SK-N-MC (cell line): ENCODE data around the gene INPP5A.

Experiments
- DNase-seq: peaks from one replicate; pipeline ENCODE4 v3.0.0-alpha.2; 2011; ENCODE audit warnings: low read depth, low spot score
- H3K27ac ChIP-seq: fragments of 200-600 bp; sonication (generic); 2 replicates; pipeline ENCODE4 v1.5.1; 2016; ENCODE audit warnings: mixed run types
- H3K36me3 ChIP-seq: fragments of 200-600 bp; sonication (generic); 2 replicates; pipeline ENCODE4 v1.6.1; 2017; ENCODE audit warnings: antibody characterized with exemption, low read length, mixed read lengths; ENCODE audit not compliant: insufficient read depth
- H3K4me3 ChIP-seq: fragments of 200-600 bp; sonication (generic); 2 replicates; pipeline ENCODE4 v1.5.1; 2016
- H3K9ac ChIP-seq: fragments of 200-600 bp; sonication (generic); 2 replicates; pipeline ENCODE4 v1.8.0; 2017; ENCODE audit warnings: mixed run types, mixed read lengths; ENCODE audit not compliant: insufficient read length
- H3K9me3 ChIP-seq: fragments of 200-600 bp; sonication (generic); 2 replicates; pipeline ENCODE4 v1.6.1; 2017; ENCODE audit warnings: low read depth, mild to moderate bottlenecking, antibody characterized with exemption, low read length, moderate library complexity, mixed read lengths
- EZH2 ChIP-seq: fragments of 200-600 bp; sonication (generic); IDR thresholded peaks from one replicate; pipeline ENCODE4 v1.6.1; 2017; ENCODE audit warnings: antibody characterized with exemption
- FOXP2 ChIP-seq: optimal IDR thresholded peaks from 2 replicates; pipeline ENCODE3; 2011; ENCODE audit warnings: mild to moderate bottlenecking, moderate library complexity; ENCODE audit not compliant: insufficient read depth; ENCODE audit errors: extremely low read length, control extremely low read depth
- POLR2AphosphoS5 ChIP-seq: IDR thresholded peaks from 2 replicates; pipeline ENCODE4 v1.6.1; 2012; ENCODE audit warnings: mild to moderate bottlenecking, low read depth, low read length, borderline replicate concordance

Gene INPP5A

GRCh38 chr10:132562916-132563456 is 25.4 kb downstream of the INPP5A start:
- no peaks in the 10 kb centered on the region for H3K36me3 ChIP-seq
- no peak overlapping the region for H3K4me3 ChIP-seq
- no peak overlapping the region for H3K27ac ChIP-seq
- TF ChIP-seq EZH2 (no peak), POLR2AphosphoS5 (no peak), FOXP2 (no peak)
- DNase-seq, result no peak
- H3K9me3 ChIP-seq, result no peaks in the 10 kb centered on the region
- H3K9ac ChIP-seq, result no peak overlapping the region

- Histone ChIP-seq H3K9me3 (no peaks in the 10 kb centered on the region), H3K27ac (no peak overlapping the region), H3K4me3 (no peak overlapping the region), H3K9ac (no peak overlapping the region), H3K36me3 (no peaks in the 10 kb centered on the region)
- DNase-seq, result no peak
- TF ChIP-seq POLR2AphosphoS5, result no peak
- no peak for TF ChIP-seq FOXP2
- no peak for TF ChIP-seq EZH2
These were observed 26.1 kb downstream of the INPP5A start for GRCh38 chr10:132563485-132564248.

- H3K9me3 ChIP-seq, result no peaks in the 10 kb centered on the region
- no peak overlapping the region for H3K27ac ChIP-seq
- H3K36me3 ChIP-seq, result no peaks in the 10 kb centered on the region
- H3K4me3 ChIP-seq, result no peak overlapping the region
- no peak for DNase-seq
- H3K9ac ChIP-seq, result no peak overlapping the region
- TF ChIP-seq EZH2 (no peak), FOXP2 (no peak), POLR2AphosphoS5 (no peak)
These were observed 26.6 kb downstream of the INPP5A start for GRCh38 chr10:132564249-132564605.

- H3K9ac ChIP-seq, result no peak overlapping the region
- no peak overlapping the region for H3K4me3 ChIP-seq
- TF ChIP-seq FOXP2 (no peak), POLR2AphosphoS5 (no peak), EZH2 (no peak)
- no peaks in the 10 kb centered on the region for H3K9me3 ChIP-seq
- H3K27ac ChIP-seq, result no peak overlapping the region
- no peak for DNase-seq
- no peaks in the 10 kb centered on the region for H3K36me3 ChIP-seq
These were observed 27.1 kb downstream of the INPP5A start for GRCh38 chr10:132564690-132565089.

- Histone ChIP-seq H3K27ac (no peak overlapping the region), H3K36me3 (no peaks in the 10 kb centered on the region), H3K9me3 (no peaks in the 10 kb centered on the region), H3K4me3 (no peak overlapping the region), H3K9ac (no peak overlapping the region)
- TF ChIP-seq EZH2, result no peak
- TF ChIP-seq POLR2AphosphoS5, result no peak
- no peak for TF ChIP-seq FOXP2
- no peak for DNase-seq
These were observed 28.1 kb downstream of the INPP5A start for GRCh38 chr10:132565516-132566209.

GRCh38 chr10:132566892-132567291 is 29.3 kb downstream of the INPP5A start:
- Histone ChIP-seq H3K9ac (no peak overlapping the region), H3K4me3 (no peak overlapping the region), H3K9me3 (no peaks in the 10 kb centered on the region), H3K27ac (no peak overlapping the region), H3K36me3 (no peaks in the 10 kb centered on the region)
- TF ChIP-seq POLR2AphosphoS5 (no peak), EZH2 (no peak)
- no peak for DNase-seq

GRCh38 chr10:132570265-132570664 is 32.7 kb downstream of the INPP5A start:
- TF ChIP-seq POLR2AphosphoS5, result no peak
- TF ChIP-seq EZH2, result no peak
- no peak for TF ChIP-seq FOXP2
- no peaks in the 10 kb centered on the region for H3K36me3 ChIP-seq
- no peak overlapping the region for H3K4me3 ChIP-seq
- no peak for DNase-seq
- no peak overlapping the region for H3K9ac ChIP-seq
- no peak overlapping the region for H3K27ac ChIP-seq
- H3K9me3 ChIP-seq, result no peaks in the 10 kb centered on the region

GRCh38 chr10:132570771-132571649 is 33.4 kb downstream of the INPP5A start:
- Histone ChIP-seq H3K9me3 (no peaks in the 10 kb centered on the region), H3K36me3 (no peaks in the 10 kb centered on the region), H3K27ac (no peak overlapping the region), H3K4me3 (no peak overlapping the region), H3K9ac (no peak overlapping the region)
- TF ChIP-seq EZH2 (no peak), POLR2AphosphoS5 (no peak), FOXP2 (no peak)
- no peak for DNase-seq
